H54 (cell line): ENCODE results near the gene MAP3K14.

Source experiments
- DNase-seq: peaks from one replicate; pipeline ENCODE4 v3.0.0; 2011; ENCODE audit warnings: low spot score, mixed read lengths; ENCODE audit not compliant: insufficient read length
- FAIRE-seq: peaks from 3 replicates; lab custom pipeline; 2011; peaks lifted over from hg19 to GRCh38; lab: Jason Lieb, UNC
- POLR2A ChIP-seq: IDR thresholded peaks from 2 replicates; pipeline ENCODE4 v1.6.1; 2011; ENCODE audit warnings: low read depth, mild to moderate bottlenecking, low read length

Gene MAP3K14

DNA sequence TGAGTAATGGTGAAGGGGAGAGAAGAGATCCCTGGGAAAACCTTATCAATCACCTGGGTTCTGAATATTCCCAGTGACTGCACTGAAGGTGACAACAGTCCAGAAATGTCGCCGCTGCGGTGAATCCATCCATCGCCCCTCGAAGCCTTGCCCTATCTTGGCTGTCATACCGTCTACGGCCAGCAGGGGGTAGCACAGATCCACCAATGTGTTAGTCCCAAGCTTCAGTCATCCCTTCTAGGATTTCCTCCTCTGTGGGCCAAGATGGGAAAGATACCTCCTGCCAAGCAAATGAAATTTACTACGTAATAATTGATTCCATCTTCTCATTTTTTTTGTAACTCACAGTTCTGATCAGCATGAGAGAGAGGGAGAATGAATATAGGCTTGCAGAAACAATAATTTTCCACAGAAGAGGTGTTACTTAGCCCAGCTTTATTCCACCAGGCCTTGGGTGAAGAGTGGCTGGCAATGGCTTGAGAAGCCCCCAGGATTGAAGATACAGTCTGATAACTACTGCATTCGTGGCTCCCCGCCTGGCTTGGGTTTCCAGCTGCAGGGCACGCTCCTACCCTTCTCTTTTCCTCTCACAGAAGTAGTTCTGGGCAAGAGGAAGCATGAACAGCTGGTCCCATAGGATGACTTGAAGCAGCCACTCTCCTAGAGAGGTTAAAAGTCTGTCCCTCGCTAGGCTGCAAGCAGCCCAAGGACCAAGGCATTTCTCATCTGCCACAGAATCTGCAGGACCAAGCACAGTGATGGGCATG is 97.7 kb downstream of the MAP3K14 start:
- DNase-seq (peak; percentile 81), FAIRE-seq (peak; percentile 80)
- TF ChIP-seq POLR2A = no peak
